NCI-H187 (cell line): ENCODE measurements around the gene KIF18B.
"Not testable (repeated sequence)": the region's sequence is repeated elsewhere in the genome, so short reads cannot be mapped to it uniquely, and the experiment has no call there.

Experiments
- DNase-seq, 2 experiments: peaks; one replicate each; lab custom pipeline; 2025; lab: John Stamatoyannopoulos, UW

The KIF18B gene

GRCh38 chr17:44969144-44969780 lies 21.7 kb upstream of the KIF18B start:
- no peak for DNase-seq

- peak; percentile 60 to 91 for DNase-seq
These were observed 20.9 kb upstream of the KIF18B start, which contains the start of gene C1QL1 for GRCh38 chr17:44968225-44969143. Gene C1QL1 (minus strand): TSS chr17:44968303. CDS start chr17:44968048, 255 bp downstream.

GRCh38 chr17:44967907-44968224 lies 20.3 kb upstream of the KIF18B start:
- no peak for DNase-seq

GRCh38 chr17:44967026-44967906 lies 19.7 kb upstream of the KIF18B start:
- DNase-seq, result no peak

- DNase-seq, result no peak
These were observed 18.9 kb upstream of the KIF18B start for GRCh38 chr17:44966348-44967025.

GRCh38 chr17:44965481-44966234 lies 18.1 kb upstream of the KIF18B start:
- no peak for DNase-seq

GRCh38 chr17:44961921-44962350 lies 14.4 kb upstream of the KIF18B start:
- DNase-seq, result no peak

GRCh38 chr17:44960691-44961090 lies 13.1 kb upstream of the KIF18B start:
- DNase-seq, result no peak

GRCh38 chr17:44959821-44960531 lies 12.4 kb upstream of the KIF18B start:
- no peak for DNase-seq

GRCh38 chr17:44956998-44957981 lies 9.7 kb upstream of the KIF18B start:
- DNase-seq, result no peak

GRCh38 chr17:44955674-44956425 lies 8.3 kb upstream of the KIF18B start:
- DNase-seq, result no peak

GRCh38 chr17:44952946-44953475 lies 5.4 kb upstream of the KIF18B start:
- DNase-seq, result no peak

- DNase-seq, result no peak
These were observed 782 bp upstream of the KIF18B start for GRCh38 chr17:44948315-44948795.

GRCh38 chr17:44945652-44946051 lies 1.9 kb downstream of the KIF18B start:
- not testable (repeated sequence) for DNase-seq

GRCh38 chr17:44942456-44942855 lies 5.1 kb downstream of the KIF18B start:
- DNase-seq, result no peak

- DNase-seq, result no peak
These were observed 5.8 kb downstream of the KIF18B start for GRCh38 chr17:44941712-44942331.

- DNase-seq, result no peak
These were observed 6.8 kb downstream of the KIF18B start for GRCh38 chr17:44940768-44941167.
